DMS79 (cell line): Measurements from ENCODE around the gene CRACDL.

Source experiments
- DNase-seq: peaks from one replicate; lab custom pipeline; 2025; lab: John Stamatoyannopoulos, UW

The CRACDL gene

DNA sequence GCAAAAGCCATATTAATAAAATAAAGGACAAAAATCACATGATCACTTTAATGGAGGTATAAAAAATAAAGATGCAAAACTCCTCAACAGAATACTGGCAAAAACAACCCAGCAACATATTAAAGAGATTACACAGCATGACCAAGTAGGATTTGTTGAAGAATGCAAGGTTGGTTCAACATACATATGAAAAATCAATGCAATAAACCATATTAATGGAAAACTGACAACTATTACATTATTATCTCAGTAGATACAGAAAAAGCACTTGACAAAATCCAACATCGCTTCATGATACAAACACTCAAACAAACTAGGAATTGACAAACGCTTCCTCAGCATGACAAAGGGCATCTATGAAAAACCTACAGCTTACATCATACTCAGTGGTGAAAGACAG, 76.7 kb downstream of the CRACDL start:
- no peak for DNase-seq

DNA sequence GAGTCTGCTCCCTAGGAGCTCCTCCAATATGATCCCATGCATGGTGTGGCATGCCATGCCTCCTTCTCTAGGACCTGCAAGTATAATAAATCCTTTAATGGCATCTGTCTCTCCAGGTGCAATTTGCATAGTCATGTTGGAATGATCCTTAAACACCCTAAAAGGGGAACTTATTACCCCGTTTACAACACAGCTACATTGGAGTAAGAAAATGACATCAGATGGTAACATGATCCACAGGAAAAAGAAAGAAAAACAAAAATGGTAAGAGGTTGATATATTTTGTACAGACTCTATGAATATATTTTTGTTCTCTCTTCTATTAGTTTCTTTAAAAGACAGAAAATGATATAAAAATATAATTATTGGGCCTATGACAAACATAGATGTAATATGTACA, 79.0 kb downstream of the CRACDL start:
- no peak for DNase-seq

DNA sequence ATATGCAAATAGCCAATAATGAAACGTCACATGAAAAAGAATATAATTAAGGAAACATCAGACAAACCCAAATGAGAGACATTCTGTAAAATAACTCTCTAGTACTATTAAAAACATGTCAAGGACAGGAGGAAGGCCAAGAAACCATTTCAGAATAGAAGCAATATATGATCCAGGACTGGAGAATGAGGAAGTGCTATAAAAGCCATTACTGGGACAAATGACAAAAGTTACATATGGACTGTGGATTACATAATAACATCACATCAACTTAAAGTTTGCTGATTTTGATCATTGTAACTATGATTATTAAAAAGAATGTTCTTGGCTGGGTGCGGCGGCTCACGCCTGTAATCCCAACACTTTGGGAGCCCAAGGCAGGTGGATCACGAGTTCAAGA, 81.3 kb downstream of the CRACDL start:
- no peak for DNase-seq

DNA sequence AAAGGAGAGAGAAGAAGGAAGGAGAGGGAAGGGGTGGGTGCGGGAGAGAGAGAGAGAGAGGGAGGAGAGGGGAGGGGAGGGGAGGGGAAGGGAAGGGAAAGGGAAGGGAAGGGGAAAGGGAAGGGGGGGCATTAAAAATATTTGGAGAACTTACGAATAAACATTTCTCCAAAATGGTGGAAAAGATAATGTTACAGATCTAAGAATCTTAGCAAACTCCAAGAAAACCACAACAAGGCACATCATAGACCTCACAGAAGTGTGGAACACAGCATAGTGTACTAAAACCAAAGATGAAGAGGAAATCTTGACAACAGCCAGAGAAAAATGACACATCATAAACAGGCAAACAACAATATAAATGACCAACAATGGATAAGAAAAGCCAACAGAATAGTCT, 83.1 kb downstream of the CRACDL start:
- DNase-seq, result no peak

DNA sequence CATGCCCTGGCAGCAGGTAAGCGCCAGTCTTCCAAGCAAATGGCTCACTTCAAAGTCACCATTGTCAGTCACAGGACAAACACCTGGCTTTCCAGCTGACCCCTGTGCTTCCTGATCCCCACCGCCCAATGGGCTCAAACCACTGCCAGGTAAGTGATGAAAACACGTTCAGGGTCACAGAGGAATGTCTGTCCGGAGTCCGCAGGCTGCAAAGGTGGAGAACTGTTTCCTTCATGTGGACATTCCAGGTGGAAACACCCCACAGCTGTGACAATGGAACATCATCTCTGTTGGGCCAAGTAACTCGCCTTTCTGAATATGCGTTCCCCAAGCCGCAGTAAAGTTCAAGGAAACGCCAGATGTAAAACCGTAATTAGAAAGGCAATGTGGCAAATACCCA, 86.0 kb downstream of the CRACDL start:
- no peak for DNase-seq

DNA sequence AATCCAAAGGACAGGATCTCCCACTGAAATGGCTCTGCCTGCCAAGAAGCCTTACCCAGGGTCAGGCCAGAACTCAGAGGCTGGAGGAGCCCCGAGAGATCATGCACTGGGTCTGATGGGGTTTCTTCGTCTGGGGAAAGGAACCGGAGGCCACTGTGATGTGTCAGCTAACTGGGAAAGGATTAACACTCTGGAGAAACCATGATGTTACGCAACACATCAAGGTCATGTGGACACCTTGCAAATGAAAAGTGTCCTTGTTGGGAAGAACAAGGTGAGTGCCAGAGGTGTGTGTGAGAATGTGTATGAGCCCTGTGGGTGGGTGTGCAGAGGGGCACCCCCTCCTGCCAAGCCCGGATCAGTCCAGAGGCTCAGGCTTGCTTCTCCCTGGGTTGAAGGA, 86.9 kb downstream of the CRACDL start:
- DNase-seq, result no peak

DNA sequence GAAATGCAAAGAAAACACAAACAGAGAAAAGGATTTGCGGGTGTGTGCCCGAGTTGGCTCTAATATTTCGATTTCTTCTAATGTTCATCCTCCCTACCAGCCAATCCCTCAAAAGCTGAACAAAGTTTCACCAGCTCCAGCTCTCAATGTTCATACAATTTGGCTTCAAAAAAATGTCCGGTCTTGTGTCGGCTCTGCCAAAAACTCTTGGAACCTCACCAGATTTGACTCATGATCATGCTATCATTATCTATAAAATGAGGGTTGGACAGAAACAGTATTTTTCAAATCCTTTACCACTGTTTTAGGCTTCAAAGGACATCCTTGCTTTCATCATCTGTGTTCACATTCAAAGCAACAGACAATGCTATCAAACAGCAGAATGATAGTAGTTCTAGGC, 88.2 kb downstream of the CRACDL start:
- no peak for DNase-seq

DNA sequence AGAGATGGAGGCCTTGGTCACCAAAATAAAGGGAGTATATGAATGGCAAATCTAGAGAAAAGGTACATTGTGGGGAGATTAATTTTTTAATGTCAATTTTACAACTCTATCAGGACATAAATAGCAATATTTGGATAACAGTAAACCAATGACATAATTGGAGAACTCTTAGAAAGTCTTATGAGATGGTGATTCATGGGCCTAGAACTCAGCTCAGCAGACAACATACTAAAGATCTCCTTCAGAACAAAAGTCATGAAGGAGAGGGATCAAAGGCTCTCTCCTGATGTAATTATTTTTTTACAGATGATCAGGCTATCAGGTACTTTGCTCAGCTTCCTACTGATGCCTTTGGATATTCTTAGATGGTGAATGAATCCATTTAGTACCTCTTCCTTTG, 90.0 kb downstream of the CRACDL start:
- DNase-seq, result no peak

DNA sequence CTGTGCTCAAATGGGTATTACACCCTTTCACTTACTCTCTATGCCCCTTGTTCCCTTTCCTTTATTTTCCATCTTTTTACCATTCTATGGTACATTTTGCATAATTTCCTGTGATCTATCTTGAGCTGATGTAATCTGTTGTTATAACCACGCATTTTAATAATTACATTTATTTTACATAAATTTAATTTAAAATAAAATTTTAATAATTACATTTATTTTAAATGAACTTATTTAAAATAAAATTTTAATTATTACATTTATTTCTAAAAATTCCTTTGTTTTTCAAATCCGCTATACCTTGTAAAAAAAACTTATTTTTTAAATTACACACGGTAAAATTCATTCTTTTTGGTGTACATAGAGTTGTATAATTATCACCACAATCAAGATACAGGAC, 93.9 kb downstream of the CRACDL start:
- no peak for DNase-seq

DNA sequence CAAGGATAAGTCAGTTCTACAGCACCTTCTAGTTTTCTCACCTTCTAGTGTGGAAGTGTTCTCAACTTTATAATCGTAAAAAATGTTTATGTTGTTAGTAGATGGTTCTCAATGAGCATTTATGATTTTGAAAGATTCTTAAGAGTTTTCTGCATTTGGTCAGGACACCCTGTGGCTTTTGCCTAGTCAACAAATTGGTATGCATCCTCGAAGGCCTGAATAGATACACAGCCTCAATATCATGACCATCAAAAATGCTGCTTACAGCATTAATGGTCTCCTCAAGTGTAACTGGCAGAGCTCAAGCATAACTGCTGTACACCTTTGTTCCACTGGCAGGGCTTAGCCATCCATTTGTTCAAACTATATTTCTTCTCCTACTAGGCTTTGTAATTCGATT, 96.7 kb downstream of the CRACDL start:
- DNase-seq, result no peak

DNA sequence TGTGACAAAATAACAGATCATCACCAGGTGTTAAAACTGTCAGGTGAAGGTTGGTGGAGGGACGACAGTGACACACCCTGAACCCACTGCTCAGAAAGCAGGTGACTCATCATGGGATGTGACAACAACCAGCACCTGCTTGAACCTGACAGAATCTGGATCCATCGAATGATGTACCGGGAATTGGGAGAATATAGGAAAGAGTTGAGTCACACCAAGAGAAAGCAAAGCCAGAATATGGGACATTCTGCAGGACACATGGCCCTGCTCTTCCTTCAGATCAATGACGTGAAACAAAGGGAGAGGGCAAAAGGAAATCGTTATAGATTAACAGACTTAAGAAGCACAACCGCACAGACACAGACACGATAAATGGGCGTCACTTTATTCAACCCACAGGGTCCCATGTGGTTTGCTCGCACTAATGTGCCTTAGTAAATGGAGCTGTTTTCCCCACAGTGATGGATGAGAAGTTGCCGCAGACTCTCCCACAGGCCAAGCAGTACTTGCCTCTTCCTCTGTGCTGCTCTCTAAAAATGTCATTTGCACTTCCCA, 100.1 kb downstream of the CRACDL start:
- DNase-seq, result no peak

DNA sequence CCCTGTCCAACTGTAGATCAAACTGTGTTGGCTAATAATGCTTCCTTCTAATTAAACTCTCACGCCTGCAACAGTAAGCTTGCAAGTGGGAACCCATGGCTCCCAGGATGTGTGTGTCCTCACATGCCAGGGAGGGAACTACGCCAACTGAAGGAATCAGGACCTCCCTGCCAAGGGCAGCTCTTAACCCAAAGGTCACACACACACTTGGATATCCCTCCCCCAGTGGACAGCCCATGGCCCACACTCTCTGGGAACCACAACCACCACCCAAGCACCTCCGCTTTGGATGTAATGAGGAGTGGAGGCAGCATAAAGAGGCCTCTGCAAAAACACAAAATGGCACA, 102.1 kb downstream of the CRACDL start:
- no peak for DNase-seq

DNA sequence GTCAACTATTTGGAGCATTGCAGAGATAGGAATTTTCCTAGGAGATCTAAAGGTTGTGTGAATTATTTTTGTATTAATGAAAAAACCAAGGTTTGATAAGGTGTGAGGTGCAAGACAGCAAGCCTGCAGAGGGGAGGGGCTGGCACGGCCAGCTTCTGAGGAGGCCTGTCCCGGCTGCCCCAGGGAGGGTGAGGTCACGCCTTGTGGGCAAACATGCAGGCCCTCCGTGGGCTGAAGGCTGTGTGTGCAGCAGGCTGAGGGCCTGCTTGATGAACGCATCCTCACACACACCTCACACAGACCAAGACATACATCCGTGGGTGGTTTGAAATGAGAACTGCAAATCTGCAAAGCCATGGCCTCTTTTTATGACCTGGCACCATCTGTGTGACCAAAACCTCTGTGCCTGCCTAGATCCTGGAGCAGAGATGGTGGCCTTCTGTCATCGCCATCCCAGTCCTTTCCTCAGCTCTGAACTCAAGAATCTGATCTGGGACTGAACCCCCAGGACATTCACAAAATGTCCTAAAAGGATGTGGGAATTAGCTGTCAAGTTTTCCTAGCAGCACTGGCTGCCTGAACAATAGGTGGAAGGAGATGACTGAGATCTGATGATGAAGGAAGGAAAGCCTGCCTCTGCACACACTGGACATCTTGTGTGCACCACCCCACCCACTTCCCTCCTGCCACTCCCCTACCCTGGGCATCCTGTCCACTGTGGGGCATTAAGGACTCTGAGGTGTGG, 102.7 kb downstream of the CRACDL start:
- no peak for DNase-seq

DNA sequence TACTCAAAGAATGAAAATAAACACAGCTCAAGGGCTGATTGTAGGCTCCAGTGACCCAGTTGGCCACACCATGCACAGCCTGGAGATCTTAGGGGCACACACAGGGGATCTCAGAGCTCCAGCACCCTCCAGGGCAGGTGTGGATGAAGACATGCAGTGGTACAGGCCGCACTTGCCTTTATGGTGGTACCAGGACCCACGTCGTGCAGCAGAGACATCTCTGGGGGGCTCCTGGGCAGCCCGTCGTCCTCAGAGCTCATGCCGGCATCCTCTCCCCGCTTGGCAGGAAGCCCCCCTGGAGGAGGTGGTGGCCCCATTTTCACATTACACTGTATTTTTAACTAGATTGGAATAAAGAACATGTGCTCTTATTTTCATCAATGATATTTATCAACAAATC, 103.9 kb downstream of the CRACDL start:
- no peak for DNase-seq

DNA sequence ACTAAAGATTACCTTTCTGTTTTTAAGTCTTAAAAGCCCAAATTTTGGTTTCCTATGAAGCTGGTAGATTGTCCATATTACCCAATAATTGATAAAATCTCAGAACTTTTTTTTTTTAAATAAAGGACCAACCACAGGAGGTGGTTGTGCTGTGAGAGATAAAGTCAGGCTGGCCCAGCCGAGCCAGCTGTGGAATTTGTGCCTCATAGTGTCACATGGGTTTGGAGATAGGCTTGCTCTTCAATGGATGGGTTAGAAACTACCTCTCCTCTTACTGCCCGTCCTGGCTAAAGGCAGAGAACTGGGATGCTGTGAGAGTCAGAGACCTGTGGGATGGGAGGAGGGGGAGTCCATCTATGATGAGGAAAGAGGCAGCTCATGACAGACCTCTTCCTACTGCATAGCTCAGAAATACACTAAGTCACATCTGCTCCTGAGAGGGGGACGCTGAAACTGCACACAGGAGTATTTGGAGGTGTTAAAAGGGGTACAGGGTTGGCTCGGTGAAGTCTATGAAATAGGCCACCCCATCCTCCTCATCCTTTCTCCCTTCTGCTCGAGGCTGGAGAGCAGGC, 105.4 kb downstream of the CRACDL start:
- no peak for DNase-seq

DNA sequence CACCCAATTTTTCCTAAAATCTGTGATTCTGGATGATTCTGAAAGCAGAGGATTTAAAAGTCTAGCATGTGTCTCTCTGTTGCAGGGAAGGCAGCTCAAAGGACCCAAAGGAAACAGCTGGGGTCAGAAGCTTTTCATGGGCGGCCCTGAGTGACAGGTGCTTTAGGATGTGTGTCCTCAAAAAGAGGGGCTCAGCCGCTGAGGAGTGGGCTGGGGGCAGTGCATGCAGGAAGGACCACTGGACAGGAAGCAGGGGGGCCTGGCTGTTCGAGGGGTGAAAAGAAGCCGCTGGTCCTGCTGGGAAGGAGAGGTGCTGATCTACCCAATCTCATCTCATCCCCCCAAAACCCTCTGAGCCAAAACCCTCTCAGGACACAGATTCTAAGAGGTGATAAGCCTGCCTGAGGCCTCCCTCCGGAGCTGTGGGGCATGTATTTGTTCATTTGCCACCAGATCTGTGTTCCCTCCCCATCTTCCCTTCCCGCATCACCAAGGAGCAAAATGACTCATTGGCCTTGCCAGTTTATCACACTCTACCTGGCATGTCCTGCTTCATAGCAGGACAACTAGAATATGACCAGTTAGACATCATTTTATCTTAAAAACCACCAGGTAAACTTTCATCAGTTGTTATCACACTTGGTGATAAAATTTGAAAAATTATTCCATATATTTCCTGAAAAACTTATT, 106.3 kb downstream of the CRACDL start:
- no peak for DNase-seq

DNA sequence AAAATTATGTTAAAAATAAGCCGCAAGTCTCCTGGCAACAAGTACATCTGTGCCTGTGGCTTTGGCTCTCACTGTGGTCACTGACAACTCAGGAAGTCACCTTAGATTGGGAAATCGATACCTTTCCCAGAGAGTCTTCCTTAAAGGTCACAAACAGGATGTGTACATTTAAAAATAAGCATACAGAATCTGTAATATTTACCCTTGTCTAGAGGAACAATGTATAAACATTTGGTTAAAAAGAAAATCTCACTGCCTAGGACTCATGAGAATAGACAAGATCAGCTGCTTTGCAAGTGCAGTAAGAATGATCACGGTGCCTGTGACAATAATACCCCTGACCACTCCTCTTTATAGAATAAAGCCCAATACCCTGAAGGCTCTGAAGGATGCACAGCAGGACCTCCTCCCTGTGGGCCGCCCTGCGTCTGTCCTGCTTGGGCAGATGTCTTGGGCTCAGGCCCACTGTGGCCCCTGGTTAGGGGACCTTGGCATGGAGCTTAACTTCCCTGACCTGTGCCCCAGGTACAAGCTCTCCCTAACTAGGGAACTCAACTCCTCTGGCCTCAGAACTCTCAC, 107.1 kb downstream of the CRACDL start:
- no peak for DNase-seq

DNA sequence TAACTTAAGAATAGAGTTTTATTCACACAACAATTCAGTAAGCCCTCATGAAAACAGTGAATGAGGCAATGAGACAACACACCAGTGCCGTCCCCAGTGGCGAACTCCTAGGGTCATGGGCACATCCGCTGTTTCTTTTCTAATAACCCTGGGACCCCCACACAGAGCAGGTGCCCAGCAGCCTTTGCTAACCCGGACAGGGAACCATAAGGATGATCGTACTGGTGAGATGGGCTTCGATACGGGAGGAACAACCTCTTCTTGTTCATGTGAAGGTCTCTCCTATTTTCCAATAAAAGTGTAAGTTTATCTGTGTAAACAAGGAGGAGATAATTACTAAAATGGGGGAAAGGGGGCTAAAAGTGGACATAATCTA, 107.7 kb downstream of the CRACDL start:
- DNase-seq, result no peak

DNA sequence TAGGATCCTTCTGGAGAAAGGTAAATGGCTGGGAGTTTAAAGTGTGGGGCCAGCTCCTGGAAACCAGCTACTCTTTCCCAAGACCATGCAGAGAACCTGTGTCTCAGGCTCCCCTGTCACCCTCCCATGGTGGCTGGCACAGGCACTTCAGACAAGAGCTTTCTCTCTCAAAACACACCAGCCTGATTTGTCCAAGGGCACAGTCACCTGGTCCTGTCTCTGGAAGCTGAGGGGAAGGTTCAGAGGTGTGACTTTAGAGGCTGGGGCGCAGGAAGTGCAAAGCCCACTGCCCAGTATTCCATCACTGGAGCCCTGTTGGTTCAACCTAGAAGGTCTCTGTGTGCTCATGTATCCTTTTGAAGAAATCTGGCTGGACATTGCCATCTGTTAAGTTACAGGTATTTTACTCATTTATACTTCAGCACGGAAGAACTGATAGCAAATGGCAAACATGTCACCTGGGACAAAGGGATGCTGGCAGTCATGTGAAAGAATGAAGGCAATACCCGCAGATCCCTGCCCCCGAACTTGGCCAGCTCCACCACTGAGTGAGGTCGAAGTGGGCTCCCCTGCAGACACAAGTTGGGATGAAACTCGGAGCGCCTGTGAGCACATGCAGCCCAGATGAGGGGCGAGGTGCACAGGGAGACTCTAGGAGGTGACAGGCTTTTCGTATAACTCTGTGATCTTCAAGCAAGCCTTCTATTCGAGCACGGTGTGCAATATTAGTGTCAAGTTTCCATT, 108.2 kb downstream of the CRACDL start:
- no peak for DNase-seq

DNA sequence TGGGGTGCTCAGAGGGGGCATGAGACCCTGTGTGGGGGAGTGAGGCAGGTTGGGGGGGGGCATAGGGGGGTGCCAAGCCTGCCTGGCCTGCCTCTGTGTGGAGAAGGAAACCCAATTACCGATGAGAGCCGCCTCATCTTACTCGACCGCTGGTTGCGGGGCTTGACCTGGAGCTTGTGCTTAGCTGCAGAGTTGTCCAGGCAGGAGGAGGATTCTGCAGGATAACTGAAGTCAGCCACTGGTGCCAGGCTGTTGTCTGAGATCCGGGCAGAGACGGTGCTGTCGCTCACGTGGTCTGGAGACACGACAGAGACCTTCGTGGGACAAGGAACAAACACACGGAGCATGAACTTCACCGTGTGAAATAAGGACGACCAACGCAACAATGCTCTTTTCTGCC, 109.2 kb downstream of the CRACDL start:
- no peak for DNase-seq

DNA sequence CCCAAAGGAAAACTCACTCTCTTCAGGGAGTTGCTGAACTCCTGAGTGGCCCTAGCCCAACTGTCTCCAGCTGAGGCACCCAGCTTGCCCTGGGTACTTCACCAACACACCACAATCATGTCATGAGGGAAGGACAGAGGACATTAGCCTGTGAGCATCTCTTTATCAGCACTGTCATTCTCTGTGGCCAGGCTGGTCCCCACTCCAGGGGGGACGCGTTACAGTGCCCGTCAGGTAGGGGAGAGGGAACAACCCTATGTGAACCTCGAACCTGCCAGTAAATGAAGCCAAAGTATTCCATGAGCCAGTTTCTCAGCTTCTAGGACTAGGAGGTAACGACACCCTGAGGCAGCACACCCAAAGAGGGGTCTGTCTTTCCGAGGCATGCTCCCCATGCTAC, 110.2 kb downstream of the CRACDL start:
- no peak for DNase-seq

DNA sequence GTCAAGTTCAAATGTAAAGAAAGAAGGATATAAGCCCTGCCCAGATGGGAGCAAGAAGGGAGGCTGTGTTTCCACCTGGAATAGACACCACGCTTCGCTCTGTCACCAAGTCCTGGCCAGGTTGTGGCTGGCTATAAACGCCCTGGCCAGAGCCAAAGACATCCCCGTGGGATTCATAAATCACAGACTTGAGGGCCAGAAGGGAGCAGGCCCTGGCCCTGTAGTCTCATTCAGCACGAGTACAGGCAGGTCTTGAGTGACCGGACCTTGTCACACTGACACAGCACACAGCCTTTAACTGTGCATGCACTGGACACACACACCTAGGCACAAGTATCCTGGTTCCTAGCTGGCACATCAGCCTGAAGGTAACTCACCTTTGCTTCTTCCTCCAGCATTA, 110.6 kb downstream of the CRACDL start:
- no peak for DNase-seq

DNA sequence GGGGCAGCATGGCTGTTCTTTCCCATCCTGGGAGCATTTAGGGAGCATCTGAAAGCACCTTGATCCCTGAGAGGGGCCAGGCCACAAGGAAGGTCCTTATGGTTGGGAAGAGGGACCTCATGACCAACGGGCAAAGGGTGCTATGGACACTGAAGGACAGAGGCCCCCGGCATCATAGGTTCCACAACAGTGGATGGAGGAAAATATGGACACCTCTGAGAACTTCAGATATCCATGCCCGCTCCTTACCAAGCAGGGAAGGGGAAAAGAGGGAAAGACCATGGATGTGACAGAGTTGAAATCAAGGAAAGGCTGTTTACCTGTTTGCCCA, 111.0 kb downstream of the CRACDL start:
- DNase-seq, result no peak
